WI38 (cell line): ENCODE data around the gene ERVV-1.
"Not testable (repeated sequence)": the region's sequence is repeated elsewhere in the genome, so short reads cannot be mapped to it uniquely, and the experiment has no call there.

ENCODE experiments used
- H3K4me3 ChIP-seq: 2 replicates; pipeline ENCODE4 v1.5.1; 2011; ENCODE audit warnings: low read depth, mild to moderate bottlenecking, control low read depth, low read length
- TF ChIP-seq, protein P1 (sequence below): IDR thresholded peaks from 2 replicates; pipeline ENCODE4 v1.5.1; 2012; ENCODE audit warnings: low read depth, mild to moderate bottlenecking, control low read depth, low read length

ERVV-1 gene

GRCh38 chr19:53013621-53014020 is at the start of gene ERVV-1:
Gene ERVV-1 (plus strand): TSS chr19:53013921. CDS start chr19:53014091, 170 bp downstream.
- TF ChIP-seq, protein P1, sequence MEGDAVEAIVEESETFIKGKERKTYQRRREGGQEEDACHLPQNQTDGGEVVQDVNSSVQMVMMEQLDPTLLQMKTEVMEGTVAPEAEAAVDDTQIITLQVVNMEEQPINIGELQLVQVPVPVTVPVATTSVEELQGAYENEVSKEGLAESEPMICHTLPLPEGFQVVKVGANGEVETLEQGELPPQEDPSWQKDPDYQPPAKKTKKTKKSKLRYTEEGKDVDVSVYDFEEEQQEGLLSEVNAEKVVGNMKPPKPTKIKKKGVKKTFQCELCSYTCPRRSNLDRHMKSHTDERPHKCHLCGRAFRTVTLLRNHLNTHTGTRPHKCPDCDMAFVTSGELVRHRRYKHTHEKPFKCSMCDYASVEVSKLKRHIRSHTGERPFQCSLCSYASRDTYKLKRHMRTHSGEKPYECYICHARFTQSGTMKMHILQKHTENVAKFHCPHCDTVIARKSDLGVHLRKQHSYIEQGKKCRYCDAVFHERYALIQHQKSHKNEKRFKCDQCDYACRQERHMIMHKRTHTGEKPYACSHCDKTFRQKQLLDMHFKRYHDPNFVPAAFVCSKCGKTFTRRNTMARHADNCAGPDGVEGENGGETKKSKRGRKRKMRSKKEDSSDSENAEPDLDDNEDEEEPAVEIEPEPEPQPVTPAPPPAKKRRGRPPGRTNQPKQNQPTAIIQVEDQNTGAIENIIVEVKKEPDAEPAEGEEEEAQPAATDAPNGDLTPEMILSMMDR: no peak

GRCh38 chr19:52967772-52968171 is 45.9 kb upstream of the ERVV-1 start:
- TF ChIP-seq, protein P1: no peak

More at GRCh38 chr19:53013621-53014020, at the start of gene ERVV-1:
- H3K4me3 ChIP-seq: no peak within 1 kb of the TSS

GRCh38 chr19:52981329-52981728 is 32.4 kb upstream of the ERVV-1 start:
- no peak overlapping the region for H3K4me3 ChIP-seq
- TF ChIP-seq, protein P1: no peak

More at GRCh38 chr19:52967772-52968171, 45.9 kb upstream of the ERVV-1 start:
- no peak overlapping the region for H3K4me3 ChIP-seq

GRCh38 chr19:52983167-52983566 is 30.6 kb upstream of the ERVV-1 start:
- H3K4me3 ChIP-seq: not testable (repeated sequence)

- no peak overlapping the region for H3K4me3 ChIP-seq
- TF ChIP-seq, protein P1: no peak
These were observed 26.5 kb upstream of the ERVV-1 start for GRCh38 chr19:52987221-52987620.

DNA sequence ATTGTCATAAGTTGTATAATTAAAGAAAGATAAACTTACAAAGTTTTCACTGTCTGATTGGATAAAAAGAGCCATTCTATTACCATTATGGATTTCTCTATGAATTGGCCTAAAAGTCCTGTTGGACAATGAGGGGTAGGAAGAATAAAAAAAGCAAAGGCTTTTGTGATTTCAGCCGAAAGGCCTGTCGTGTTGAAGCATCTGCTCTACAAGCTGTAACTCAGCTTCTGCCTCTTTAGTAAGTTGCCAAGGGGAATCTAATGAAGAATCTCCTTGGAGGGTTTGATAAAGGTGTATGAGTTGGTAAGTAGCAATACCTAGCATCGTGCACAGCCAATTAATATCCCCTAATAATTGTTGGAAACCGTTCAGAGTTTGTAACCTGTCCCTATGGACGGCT is 25.2 kb upstream of the ERVV-1 start:
- no peak overlapping the region for H3K4me3 ChIP-seq
- TF ChIP-seq, protein P1: no peak

GRCh38 chr19:52990759-52991418 is 22.8 kb upstream of the ERVV-1 start:
- H3K4me3 ChIP-seq: no peak overlapping the region
- TF ChIP-seq, protein P1: no peak

DNA sequence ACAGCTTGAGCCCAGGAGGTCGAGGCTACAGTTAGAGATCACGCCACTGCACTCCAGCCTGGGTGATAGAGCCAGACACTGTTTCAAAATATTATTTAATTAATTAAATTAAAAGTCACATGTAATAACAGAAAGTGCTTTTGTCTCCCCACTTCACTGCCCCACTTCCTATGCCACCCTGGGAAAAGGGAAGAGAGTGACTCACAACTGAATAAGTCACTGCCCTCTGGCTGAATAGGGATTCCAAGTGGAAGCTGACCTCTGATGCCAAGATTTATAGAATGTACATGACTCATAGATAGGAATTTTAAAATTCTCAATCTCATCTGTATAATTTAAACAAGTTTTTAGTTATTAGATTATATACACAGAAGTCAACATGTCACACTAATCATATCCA is 22.2 kb upstream of the ERVV-1 start:
- TF ChIP-seq, protein P1: no peak
- no peak overlapping the region for H3K4me3 ChIP-seq
